ENCODE data around the gene RXRA.

RXRA gene

GRCh38 chr9:134322781-134323241 lies 3.4 kb upstream of the RXRA start:
- Histone ChIP-seq H3K4me3 (ENCODE audit: low read depth, low read length) (no peak overlapping the region), H3K9ac (no peak overlapping the region), H3K79me2 (peaks cover 9% of the 10 kb centered on the region), H3K4me2 (ENCODE audit: low read length) (no peak overlapping the region), H2AFZ (no peak overlapping the region), H3K27me3 (ENCODE audit: control insufficient read depth, insufficient read depth, low read length) (no peaks in the 10 kb centered on the region), H3K4me1 (no peaks in the 10 kb centered on the region), H3K9me3 (ENCODE audit: control insufficient read depth, low read length) (no peaks in the 10 kb centered on the region), H3K27ac (no peak overlapping the region), H3K36me3 (ENCODE audit: control insufficient read depth, insufficient read depth, low read length) (no peaks in the 10 kb centered on the region)
- TF ChIP-seq, protein P1, sequence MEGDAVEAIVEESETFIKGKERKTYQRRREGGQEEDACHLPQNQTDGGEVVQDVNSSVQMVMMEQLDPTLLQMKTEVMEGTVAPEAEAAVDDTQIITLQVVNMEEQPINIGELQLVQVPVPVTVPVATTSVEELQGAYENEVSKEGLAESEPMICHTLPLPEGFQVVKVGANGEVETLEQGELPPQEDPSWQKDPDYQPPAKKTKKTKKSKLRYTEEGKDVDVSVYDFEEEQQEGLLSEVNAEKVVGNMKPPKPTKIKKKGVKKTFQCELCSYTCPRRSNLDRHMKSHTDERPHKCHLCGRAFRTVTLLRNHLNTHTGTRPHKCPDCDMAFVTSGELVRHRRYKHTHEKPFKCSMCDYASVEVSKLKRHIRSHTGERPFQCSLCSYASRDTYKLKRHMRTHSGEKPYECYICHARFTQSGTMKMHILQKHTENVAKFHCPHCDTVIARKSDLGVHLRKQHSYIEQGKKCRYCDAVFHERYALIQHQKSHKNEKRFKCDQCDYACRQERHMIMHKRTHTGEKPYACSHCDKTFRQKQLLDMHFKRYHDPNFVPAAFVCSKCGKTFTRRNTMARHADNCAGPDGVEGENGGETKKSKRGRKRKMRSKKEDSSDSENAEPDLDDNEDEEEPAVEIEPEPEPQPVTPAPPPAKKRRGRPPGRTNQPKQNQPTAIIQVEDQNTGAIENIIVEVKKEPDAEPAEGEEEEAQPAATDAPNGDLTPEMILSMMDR (IDR thresholded peaks at IDR 0.05): no peak

GRCh38 chr9:134323741-134324358 lies 2.4 kb upstream of the RXRA start:
- Histone ChIP-seq H3K9ac (no peak overlapping the region), H3K79me2 (peaks cover 19% of the 10 kb centered on the region), H3K4me2 (ENCODE audit: low read length) (peak overlapping the region; percentile 37), H3K4me3 (ENCODE audit: low read depth, low read length) (peak overlapping the region; percentile 2), H3K27ac (no peak overlapping the region), H3K36me3 (ENCODE audit: control insufficient read depth, insufficient read depth, low read length) (no peaks in the 10 kb centered on the region), H3K27me3 (ENCODE audit: control insufficient read depth, insufficient read depth, low read length) (no peaks in the 10 kb centered on the region), H3K4me1 (no peaks in the 10 kb centered on the region), H3K9me3 (ENCODE audit: control insufficient read depth, low read length) (no peaks in the 10 kb centered on the region), H2AFZ (no peak overlapping the region)
- TF ChIP-seq, protein P1 (IDR thresholded peaks at IDR 0.05): no peak

GRCh38 chr9:134324359-134325095 lies 1.7 kb upstream of the RXRA start:
- Histone ChIP-seq H3K4me2 (ENCODE audit: low read length) (peak overlapping the region; percentile 99), H3K9ac (no peak overlapping the region), H3K4me3 (ENCODE audit: low read depth, low read length) (peak overlapping the region; percentile 74), H3K27me3 (ENCODE audit: control insufficient read depth, insufficient read depth, low read length) (no peaks in the 10 kb centered on the region), H3K27ac (peak overlapping the region; percentile 92), H2AFZ (peak overlapping the region; percentile 70), H3K9me3 (ENCODE audit: control insufficient read depth, low read length) (no peaks in the 10 kb centered on the region), H3K4me1 (peaks cover 3% of the 10 kb centered on the region), H3K79me2 (peaks cover 26% of the 10 kb centered on the region), H3K36me3 (ENCODE audit: control insufficient read depth, insufficient read depth, low read length) (no peaks in the 10 kb centered on the region)
- TF ChIP-seq, protein P1 (IDR thresholded peaks at IDR 0.05): no peak

GRCh38 chr9:134325096-134325812 lies 1.0 kb upstream of the RXRA start:
- Histone ChIP-seq H3K27ac (peak overlapping the region; percentile 92), H3K36me3 (ENCODE audit: control insufficient read depth, insufficient read depth, low read length) (no peaks in the 10 kb centered on the region), H3K9me3 (ENCODE audit: control insufficient read depth, low read length) (no peaks in the 10 kb centered on the region), H3K4me2 (ENCODE audit: low read length) (peak overlapping the region; percentile 99), H3K9ac (peak overlapping the region; percentile 72), H3K4me3 (ENCODE audit: low read depth, low read length) (peak overlapping the region; percentile 74), H3K27me3 (ENCODE audit: control insufficient read depth, insufficient read depth, low read length) (no peaks in the 10 kb centered on the region), H3K79me2 (peaks cover 33% of the 10 kb centered on the region), H2AFZ (peak overlapping the region; percentile 70), H3K4me1 (peaks cover 10% of the 10 kb centered on the region)
- TF ChIP-seq, protein P1 (IDR thresholded peaks at IDR 0.05): no peak

Measured in parathyroid adenoma (tissue), 2 donors.